ENCODE data around the gene ATP1A1. TPM values are rescaled to one million over a fixed set of nuclear protein-coding genes. Genes with fewer than 3 reads are reported as not detected.

The ATP1A1 gene
- total RNA-seq, 1 experiment from 2014 or later: 286 TPM

- H3K27ac Mint-ChIP-seq: no peak overlapping the region
- H3K4me3 Mint-ChIP-seq: no peak overlapping the region
- no peaks in the 10 kb centered on the region for H3K9me3 Mint-ChIP-seq
- CTCF ChIA-PET: interaction anchor here (1.4 to 5.5 kb wide), 4 partner anchors 69 to 276 kb away, joined by 3 to 62 read pairs (median 7); no protein-coding TSS in a partner anchor
- POLR2A ChIA-PET: no interaction called here
- no peaks in the 10 kb centered on the region for H3K36me3 Mint-ChIP-seq
- ATAC-seq (no peak), DNase-seq (ENCODE audit: low spot score) (no peak)
- H3K27me3 Mint-ChIP-seq (ENCODE audit: low read depth): peaks cover 3% of the 10 kb centered on the region; the same call in 1 of the 2 replicates
- peaks cover 29% of the 10 kb centered on the region for H3K4me1 Mint-ChIP-seq
- TF ChIP-seq ATF6 (CRISPR knock-in tag; IDR thresholded peaks at IDR 0.05) (no peak), IRF1 (CRISPR knock-in tag; IDR thresholded peaks at IDR 0.05) (no peak), ZNF532 (CRISPR knock-in tag; IDR thresholded peaks at IDR 0.05; ENCODE audit: borderline replicate concordance) (no peak), ARID4B (CRISPR knock-in tag; IDR thresholded peaks at IDR 0.05; ENCODE audit: borderline replicate concordance) (no peak), ZNF281 (CRISPR knock-in tag; IDR thresholded peaks at IDR 0.05) (no peak), ZMAT4 (CRISPR knock-in tag; IDR thresholded peaks at IDR 0.05) (no peak), TCF7 (CRISPR knock-in tag; IDR thresholded peaks at IDR 0.05; ENCODE audit: low read depth) (no peak), FOXK1 (CRISPR knock-in tag; IDR thresholded peaks at IDR 0.05) (no peak), ETV6 (CRISPR knock-in tag; IDR thresholded peaks at IDR 0.05) (no peak), NFE2L1 (CRISPR knock-in tag; IDR thresholded peaks at IDR 0.05) (no peak), EMX1 (CRISPR knock-in tag; IDR thresholded peaks at IDR 0.05) (no peak), ZNF671 (CRISPR knock-in tag; IDR thresholded peaks at IDR 0.05) (no peak), GRHL2 (CRISPR knock-in tag; IDR thresholded peaks at IDR 0.05; ENCODE audit: insufficient replicate concordance, severe bottlenecking) (no peak), ATF2 (CRISPR knock-in tag; IDR thresholded peaks at IDR 0.05; ENCODE audit: borderline replicate concordance, low read depth) (no peak), CREM (CRISPR knock-in tag; IDR thresholded peaks at IDR 0.05) (no peak), NR1H2 (CRISPR knock-in tag; IDR thresholded peaks at IDR 0.05) (no peak)
Observed at GRCh38 chr1:116415200-116415698, 42.2 kb downstream of the ATP1A1 start.
